Measurements from ENCODE around the gene EPHB4.
A peak's percentile ranks its signal among the peaks of the same experiment; 100 is the strongest.
"Not testable (repeated sequence)": the region's sequence is repeated elsewhere in the genome, so short reads cannot be mapped to it uniquely, and the experiment has no call there.

EPHB4 gene

GRCh38 chr7:100806883-100807282 lies 20.4 kb downstream of the EPHB4 start:
- not testable (repeated sequence) for H3K4me3 ChIP-seq (ENCODE audit: low read depth, low read length); H3K4me1 ChIP-seq (ENCODE audit: control insufficient read depth, insufficient read depth, low read length); H3K27ac ChIP-seq (ENCODE audit: extremely low read depth, low read depth, low read length); H3K9me3 ChIP-seq (ENCODE audit: control insufficient read depth, insufficient read depth, low read depth, low read length)
- ChIA-PET POLR2A (interaction anchor here (1.7 kb wide), 1 partner anchor 20 kb away, joined by 5 read pairs; the partner anchor contains the start of gene EPHB4), CTCF (interaction anchor here (0.8 to 2.3 kb wide), 2 partner anchors 45 to 115 kb away, joined by 3 to 13 read pairs; partner anchors contain the start of gene SLC12A9)
- H3K36me3 ChIP-seq (ENCODE audit: control insufficient read depth in 2 of 2, insufficient read depth in 1 of 2, low read length in 2 of 2) = peaks cover 52 to 69% of the 10 kb centered on the region in 2 experiments; a peak in 2 of 3 replicates
- peak; percentile 99 for TF ChIP-seq ZNF121 (tag by site-specific recombination; IDR thresholded peaks at IDR 0.05)

GRCh38 chr7:100806276-100806675 lies 21.0 kb downstream of the EPHB4 start:
- Histone ChIP-seq H3K9me3 (ENCODE audit: control insufficient read depth, insufficient read depth, low read depth, low read length) (no peaks in the 10 kb centered on the region), H3K4me3 (ENCODE audit: low read depth, low read length) (no peak overlapping the region), H3K27ac (ENCODE audit: extremely low read depth, low read depth, low read length) (no peak overlapping the region), H3K4me1 (ENCODE audit: control insufficient read depth, insufficient read depth, low read length) (peaks cover 9% of the 10 kb centered on the region), H3K36me3 (ENCODE audit: control insufficient read depth in 2 of 2, insufficient read depth in 1 of 2, low read length in 2 of 2) (peaks cover 46 to 65% of the 10 kb centered on the region in 2 experiments; a peak in 2 of 3 replicates)
- TF ChIP-seq SALL2 (tag by site-specific recombination; IDR thresholded peaks at IDR 0.05; ENCODE audit: borderline replicate concordance) = no peak
- TF ChIP-seq KLF16 (tag by site-specific recombination; IDR thresholded peaks at IDR 0.05) = no peak
- no peak for TF ChIP-seq ZNF530 (tag by site-specific recombination; IDR thresholded peaks at IDR 0.05; ENCODE audit: low read depth)
- TF ChIP-seq ZFP41 (tag by site-specific recombination; IDR thresholded peaks at IDR 0.05; ENCODE audit: borderline replicate concordance) = no peak
- TF ChIP-seq ZNF146 (tag by site-specific recombination; IDR thresholded peaks at IDR 0.05) = no peak
- no peak for TF ChIP-seq IKZF3 (tag by site-specific recombination; IDR thresholded peaks at IDR 0.05)
- no peak for TF ChIP-seq ZNF426 (tag by site-specific recombination; IDR thresholded peaks at IDR 0.05)
- no peak for TF ChIP-seq SP2 (tag by site-specific recombination; IDR thresholded peaks at IDR 0.05)
- no peak for TF ChIP-seq ZNF785 (tag by site-specific recombination; IDR thresholded peaks at IDR 0.05)
- no peak for TF ChIP-seq ZBTB20 (tag by site-specific recombination; IDR thresholded peaks at IDR 0.05)
- no peak for TF ChIP-seq ZNF692 (tag by site-specific recombination; IDR thresholded peaks at IDR 0.05)
- no peak for TF ChIP-seq ZNF292 (tag by site-specific recombination; IDR thresholded peaks at IDR 0.05; ENCODE audit: borderline replicate concordance, low read depth)
- no peak for TF ChIP-seq REST (tag by site-specific recombination; IDR thresholded peaks at IDR 0.05)
- no peak for TF ChIP-seq YY1 (tag by site-specific recombination; IDR thresholded peaks at IDR 0.05)
- no peak for TF ChIP-seq ZNF791 (tag by site-specific recombination; IDR thresholded peaks at IDR 0.05)
- TF ChIP-seq ZNF654 (tag by site-specific recombination; IDR thresholded peaks at IDR 0.05; ENCODE audit: low read depth) = no peak
- TF ChIP-seq MEIS1 (CRISPR knock-in tag; IDR thresholded peaks at IDR 0.05; ENCODE audit: borderline replicate concordance) = no peak
- no peak for TF ChIP-seq ZNF341 (tag by site-specific recombination; IDR thresholded peaks at IDR 0.05; ENCODE audit: low read depth)
- no peak for TF ChIP-seq PRDM4 (tag by site-specific recombination; IDR thresholded peaks at IDR 0.05)
- TF ChIP-seq ZNF416 (tag by site-specific recombination; IDR thresholded peaks at IDR 0.05) = no peak
- CTCF ChIA-PET = interaction anchor here (0.7 to 2.3 kb wide), 3 partner anchors 21 to 46 kb away, joined by 3 to 13 read pairs (median 4); partner anchors contain the start of genes EPHB4 and SLC12A9
- POLR2A ChIA-PET = interaction anchor here (1.0 to 1.2 kb wide), 2 partner anchors 46 to 220 kb away, joined by 3 read pairs; partner anchors contain the start of genes FBXO24 and SLC12A9
